Measurements from ENCODE around the gene INTS14.

GRCh38 chr15:65612949-65613744, 2.2 kb upstream of the INTS14 start:
- no peak for TF ChIP-seq POLR2A (IDR thresholded peaks at IDR 0.05)
- TF ChIP-seq CTCF (IDR thresholded peaks at IDR 0.05), result no peak
